OCI-LY7 (cell line): ENCODE data around the gene CIB4. TPM values are rescaled to one million over a fixed set of nuclear protein-coding genes. Genes with fewer than 3 reads are reported as not detected.

Source experiments
- BruUV-seq: library from RNA; stranded (reverse); fragments of 400-500 nt; replicated peaks from 2 replicates; lab custom pipeline; 2021; lab: Mats Ljungman, UMichigan
- CTCF ChIA-PET: fragments of 300-600 bp; sonication (Branson Sonifier 250); formaldehyde crosslinking; loops from one replicate; lab custom pipeline; 2022; ENCODE audit warnings: antibody characterized with exemption; ENCODE audit not compliant: unreplicated experiment; lab: Charles Lee
- POLR2A ChIA-PET: fragments of 300-600 bp; sonication (Branson Sonifier 250); formaldehyde crosslinking; loops from one replicate; lab custom pipeline; 2022; ENCODE audit warnings: antibody characterized with exemption; lab: Charles Lee
- DNase-seq: peaks from one replicate; pipeline ENCODE4 v3.0.0-alpha.2; 2015; ENCODE audit warnings: low spot score
- H2AFZ ChIP-seq: fragments of 200-600 bp; sonication (generic), shearing (Covaris generic); 2 replicates; pipeline ENCODE4 v1.6.1; 2014; ENCODE audit warnings: mild to moderate bottlenecking, antibody characterized with exemption, low read length, moderate library complexity
- H3K27ac ChIP-seq: fragments of 200-600 bp; sonication (generic); 2 replicates; pipeline ENCODE4 v1.5.1; 2014; ENCODE audit warnings: mixed run types, low read depth, mild to moderate bottlenecking, moderate library complexity, low read length, inconsistent platforms; ENCODE audit not compliant: poor library complexity, severe bottlenecking
- H3K36me3 ChIP-seq: fragments of 200-600 bp; sonication (generic); 2 replicates; pipeline ENCODE4 v1.6.1; 2014; ENCODE audit warnings: mild to moderate bottlenecking, antibody characterized with exemption, low read length, moderate library complexity, mixed read lengths; ENCODE audit not compliant: insufficient read depth
- H3K4me1 ChIP-seq: fragments of 200-600 bp; sonication (generic); 2 replicates; pipeline ENCODE4 v1.5.1; 2014; ENCODE audit warnings: mild to moderate bottlenecking, low read length; ENCODE audit not compliant: insufficient read depth, poor library complexity, severe bottlenecking
- H3K4me2 ChIP-seq: fragments of 200-600 bp; sonication (generic); 2 replicates; pipeline ENCODE4 v1.6.1; 2014; ENCODE audit warnings: mild to moderate bottlenecking, low read length
- H3K4me3 ChIP-seq: fragments of 200-600 bp; sonication (generic); 2 replicates; pipeline ENCODE4 v1.5.1; 2014; ENCODE audit warnings: mild to moderate bottlenecking, low read depth, low read length; ENCODE audit not compliant: poor library complexity, severe bottlenecking
- H3K79me2 ChIP-seq: fragments of 200-600 bp; sonication (generic); 2 replicates; pipeline ENCODE4 v1.6.1; 2016; ENCODE audit warnings: low read depth, mild to moderate bottlenecking, low read length, moderate library complexity, mixed read lengths; ENCODE audit not compliant: insufficient read depth
- H3K9me2 ChIP-seq: fragments of 200-600 bp; sonication (generic); 2 replicates; pipeline ENCODE4 v1.6.1; 2016; ENCODE audit warnings: mild to moderate bottlenecking, low read length, mixed read lengths; ENCODE audit not compliant: insufficient read depth
- H3K9me3 ChIP-seq: fragments of 200-600 bp; sonication (generic); 2 replicates; pipeline ENCODE4 v1.6.1; 2014; ENCODE audit warnings: mild to moderate bottlenecking, mixed run types, low read length, mixed read lengths
- H4K20me1 ChIP-seq: fragments of 200-600 bp; sonication (generic); 2 replicates; pipeline ENCODE4 v1.6.1; 2014; ENCODE audit warnings: mild to moderate bottlenecking, antibody characterized with exemption, low read length, moderate library complexity, mixed read lengths; ENCODE audit not compliant: insufficient read depth
- EZH2phosphoT487 ChIP-seq: fragments of 200-600 bp; sonication (generic); IDR thresholded peaks from 2 replicates; pipeline ENCODE4 v1.6.1; 2018; ENCODE audit warnings: low read depth, borderline replicate concordance, mild to moderate bottlenecking, mixed run types, antibody characterized with exemption, low read length, moderate library complexity, mixed read lengths
- intact Hi-C: fragments of 100-400 bp; cut with micrococcal nuclease; formaldehyde crosslinking; loops from one replicate; pipeline ENCODE4 v1.10.0; 2022; ENCODE audit not compliant: unreplicated experiment
- total RNA-seq, 2 experiments: library from RNA; depleted of rRNA in 1 of 2; stranded (reverse); fragments of >200 nt in 1 of 2; shearing (Covaris generic) in 1 of 2; gene quantifications; 2 replicates each; pipeline ENCODE4 v1.2.3, GENCODE V29; 2014 to 2022
- TF ChIP-seq, protein P1 (sequence below): fragments of 200-600 bp; sonication (generic); conservative IDR thresholded peaks from 2 replicates; pipeline ENCODE4 v1.5.1; 2014; ENCODE audit warnings: mild to moderate bottlenecking, antibody characterized with exemption, low read length, moderate library complexity, mixed read lengths

The CIB4 gene
- total RNA-seq, 2 experiments from 2014 or later: not detected

DNA sequence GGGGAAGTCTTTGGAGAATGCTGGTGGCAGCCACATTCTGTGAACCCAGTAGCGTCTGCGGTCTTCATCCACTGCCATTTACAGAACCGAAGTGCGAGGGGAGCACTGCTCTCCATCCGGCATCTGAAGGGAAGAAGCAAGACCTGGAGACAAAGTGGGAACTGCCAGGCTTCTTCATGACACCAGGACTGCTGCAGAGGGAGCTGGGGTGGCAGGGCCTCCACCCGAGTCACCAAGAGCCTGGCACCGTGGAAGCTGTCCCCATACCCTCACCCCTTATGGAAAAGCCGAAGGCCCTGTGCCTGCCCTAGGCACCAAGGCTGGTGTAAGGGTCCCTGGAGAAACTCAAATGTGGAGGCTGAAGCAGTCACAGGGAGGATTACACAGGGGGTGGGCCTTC is 79.8 kb downstream of the CIB4 start:
- Histone ChIP-seq H3K4me1 (no peaks in the 10 kb centered on the region), H3K36me3 (no peaks in the 10 kb centered on the region), H3K9me3 (no peaks in the 10 kb centered on the region), H4K20me1 (no peaks in the 10 kb centered on the region; the same call in 1 of the 2 replicates), H3K4me2 (no peak overlapping the region), H3K79me2 (no peaks in the 10 kb centered on the region), H3K9me2 (no peaks in the 10 kb centered on the region), H2AFZ (no peak overlapping the region), H3K4me3 (no peak overlapping the region), H3K27ac (no peak overlapping the region)
- DNase-seq: no peak
- POLR2A ChIA-PET: no interaction called here
- BruUV-seq: no TSS peak
- CTCF ChIA-PET: no interaction called here
- intact Hi-C loops: no loop called here
- no peak for TF ChIP-seq EZH2phosphoT487
- TF ChIP-seq, protein P1, sequence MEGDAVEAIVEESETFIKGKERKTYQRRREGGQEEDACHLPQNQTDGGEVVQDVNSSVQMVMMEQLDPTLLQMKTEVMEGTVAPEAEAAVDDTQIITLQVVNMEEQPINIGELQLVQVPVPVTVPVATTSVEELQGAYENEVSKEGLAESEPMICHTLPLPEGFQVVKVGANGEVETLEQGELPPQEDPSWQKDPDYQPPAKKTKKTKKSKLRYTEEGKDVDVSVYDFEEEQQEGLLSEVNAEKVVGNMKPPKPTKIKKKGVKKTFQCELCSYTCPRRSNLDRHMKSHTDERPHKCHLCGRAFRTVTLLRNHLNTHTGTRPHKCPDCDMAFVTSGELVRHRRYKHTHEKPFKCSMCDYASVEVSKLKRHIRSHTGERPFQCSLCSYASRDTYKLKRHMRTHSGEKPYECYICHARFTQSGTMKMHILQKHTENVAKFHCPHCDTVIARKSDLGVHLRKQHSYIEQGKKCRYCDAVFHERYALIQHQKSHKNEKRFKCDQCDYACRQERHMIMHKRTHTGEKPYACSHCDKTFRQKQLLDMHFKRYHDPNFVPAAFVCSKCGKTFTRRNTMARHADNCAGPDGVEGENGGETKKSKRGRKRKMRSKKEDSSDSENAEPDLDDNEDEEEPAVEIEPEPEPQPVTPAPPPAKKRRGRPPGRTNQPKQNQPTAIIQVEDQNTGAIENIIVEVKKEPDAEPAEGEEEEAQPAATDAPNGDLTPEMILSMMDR: no peak

- H2AFZ ChIP-seq: no peak overlapping the region
- H3K9me3 ChIP-seq: no peaks in the 10 kb centered on the region
- H3K79me2 ChIP-seq: no peaks in the 10 kb centered on the region
- no peaks in the 10 kb centered on the region; the same call in 1 of the 2 replicates for H4K20me1 ChIP-seq
- H3K9me2 ChIP-seq: no peaks in the 10 kb centered on the region
- TF ChIP-seq, protein P1: no peak
- no peak for TF ChIP-seq EZH2phosphoT487
- POLR2A ChIA-PET: no interaction called here
- H3K27ac ChIP-seq: no peak overlapping the region
- no peak overlapping the region for H3K4me3 ChIP-seq
- H3K4me2 ChIP-seq: no peak overlapping the region
- intact Hi-C loops: no loop called here
- BruUV-seq: no TSS peak
- DNase-seq: no peak
- CTCF ChIA-PET: no interaction called here
- H3K36me3 ChIP-seq: no peaks in the 10 kb centered on the region
- no peaks in the 10 kb centered on the region for H3K4me1 ChIP-seq
Observed at GRCh38 chr2:26560892-26561291, 80.3 kb downstream of the CIB4 start.

- H2AFZ ChIP-seq: no peak overlapping the region
Observed at GRCh38 chr2:26559556-26559955, 81.6 kb downstream of the CIB4 start.

More at GRCh38 chr2:26559556-26559955, 81.6 kb downstream of the CIB4 start:
- no peaks in the 10 kb centered on the region for H3K4me1 ChIP-seq
- no peaks in the 10 kb centered on the region for H3K9me3 ChIP-seq
- H3K27ac ChIP-seq: no peak overlapping the region
- BruUV-seq: no TSS peak
- ChIA-PET CTCF (no interaction called here), POLR2A (no interaction called here)
- no peak overlapping the region for H3K4me2 ChIP-seq
- H3K4me3 ChIP-seq: no peak overlapping the region
- H3K79me2 ChIP-seq: no peaks in the 10 kb centered on the region
- DNase-seq: no peak
- H3K36me3 ChIP-seq: no peaks in the 10 kb centered on the region
- no peaks in the 10 kb centered on the region for H3K9me2 ChIP-seq
- H4K20me1 ChIP-seq: no peaks in the 10 kb centered on the region; the same call in 1 of the 2 replicates
- intact Hi-C loops: no loop called here
- no peak for TF ChIP-seq EZH2phosphoT487
- TF ChIP-seq, protein P1: no peak
